BE2C (cell line): ENCODE results near the gene ARHGAP19.

Source experiments
- DNase-seq: peaks from one replicate; pipeline ENCODE4 v3.0.0-alpha.2; 2020
- H3K27me3 ChIP-seq: fragments of 250-450 bp; sonication (Bioruptor Pico); 2 replicates; pipeline ENCODE4 v1.5.1; 2020; ENCODE audit warnings: mild to moderate bottlenecking
- H3K36me3 ChIP-seq: fragments of 250-450 bp; sonication (Bioruptor Pico); 2 replicates; pipeline ENCODE4 v1.5.1; 2020; ENCODE audit warnings: mild to moderate bottlenecking
- H3K4me1 ChIP-seq: fragments of 250-450 bp; sonication (Bioruptor Pico); 2 replicates; pipeline ENCODE4 v1.5.1; 2020
- H3K4me3 ChIP-seq: 2 replicates; pipeline ENCODE4 v1.5.1; 2011; ENCODE audit warnings: low read depth, low read length
- H3K9me3 ChIP-seq: fragments of 250-450 bp; sonication (Bioruptor Pico); 2 replicates; pipeline ENCODE4 v1.5.1; 2020
- CTCF ChIP-seq: IDR thresholded peaks from 2 replicates; pipeline ENCODE4 v1.5.1; 2012; ENCODE audit warnings: mild to moderate bottlenecking, low read depth, low read length

Gene ARHGAP19

GRCh38 chr10:97332591-97333350 lies 40.3 kb upstream of the ARHGAP19 start:
- Histone ChIP-seq H3K36me3 (no peaks in the 10 kb centered on the region), H3K27me3 (no peaks in the 10 kb centered on the region), H3K4me3 (peak overlapping the region; percentile 79), H3K9me3 (no peaks in the 10 kb centered on the region), H3K4me1 (peaks cover 4% of the 10 kb centered on the region)
- TF ChIP-seq CTCF = peak; percentile 40
- DNase-seq = peak; percentile 25

- DNase-seq = no peak
- TF ChIP-seq CTCF = no peak
- no peak overlapping the region for H3K4me3 ChIP-seq
- H3K36me3 ChIP-seq = no peaks in the 10 kb centered on the region
- H3K9me3 ChIP-seq = no peaks in the 10 kb centered on the region
- no peaks in the 10 kb centered on the region; the same call in 1 of the 2 replicates for H3K4me1 ChIP-seq
- no peaks in the 10 kb centered on the region for H3K27me3 ChIP-seq
Observed at GRCh38 chr10:97331153-97331703, 38.8 kb upstream of the ARHGAP19 start.

- H3K36me3 ChIP-seq = no peaks in the 10 kb centered on the region
- H3K27me3 ChIP-seq = no peaks in the 10 kb centered on the region
- no peak for TF ChIP-seq CTCF
- no peaks in the 10 kb centered on the region for H3K9me3 ChIP-seq
- peaks cover 2% of the 10 kb centered on the region; the same call in 1 of the 2 replicates for H3K4me1 ChIP-seq
- no peak overlapping the region for H3K4me3 ChIP-seq
- DNase-seq = no peak
Observed at GRCh38 chr10:97329766-97330165, 37.3 kb upstream of the ARHGAP19 start.

- no peaks in the 10 kb centered on the region for H3K27me3 ChIP-seq
- no peak for DNase-seq
- no peak overlapping the region for H3K4me3 ChIP-seq
- no peak for TF ChIP-seq CTCF
- H3K9me3 ChIP-seq = no peaks in the 10 kb centered on the region
- no peaks in the 10 kb centered on the region for H3K36me3 ChIP-seq
- H3K4me1 ChIP-seq = peaks cover 2% of the 10 kb centered on the region; the same call in 1 of the 2 replicates
Observed at GRCh38 chr10:97328646-97329453, 36.4 kb upstream of the ARHGAP19 start.

- Histone ChIP-seq H3K4me1 (peaks cover 2% of the 10 kb centered on the region; the same call in 1 of the 2 replicates), H3K36me3 (no peaks in the 10 kb centered on the region), H3K4me3 (no peak overlapping the region), H3K9me3 (no peaks in the 10 kb centered on the region), H3K27me3 (no peaks in the 10 kb centered on the region)
- no peak for DNase-seq
- TF ChIP-seq CTCF = no peak
Observed at GRCh38 chr10:97327348-97328294, 35.2 kb upstream of the ARHGAP19 start.
